ENCODE data around the gene ARHGEF10L. TPM values are rescaled to one million over a fixed set of nuclear protein-coding genes. Genes with fewer than 3 reads are reported as not detected.

ARHGEF10L gene
- total RNA-seq, 4 donors from 2014 or later: 65.0 to 136 (median 94.1) TPM

DNA sequence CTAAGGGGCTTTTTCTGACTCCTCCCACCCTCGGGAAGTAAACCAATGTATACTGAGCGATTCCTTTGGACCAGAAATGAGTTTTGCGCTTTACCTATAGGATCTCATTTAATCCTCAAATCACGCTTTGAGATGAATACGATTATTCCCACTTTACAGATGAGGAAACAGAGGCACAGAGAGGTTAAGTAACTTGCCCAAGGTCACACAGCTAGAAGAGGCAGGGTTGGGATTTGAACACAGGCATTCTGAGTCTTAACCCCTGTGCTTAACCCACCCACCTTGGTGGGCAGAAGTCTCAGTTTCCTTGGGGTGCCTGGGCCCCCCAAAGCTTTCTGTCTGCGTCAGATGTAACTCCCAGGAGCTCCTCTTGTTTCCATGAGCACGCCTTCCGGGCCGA, 129.8 kb downstream of the ARHGEF10L start:
- H3K27me3 ChIP-seq: no peaks in the 10 kb centered on the region
- TF ChIP-seq, protein P1, sequence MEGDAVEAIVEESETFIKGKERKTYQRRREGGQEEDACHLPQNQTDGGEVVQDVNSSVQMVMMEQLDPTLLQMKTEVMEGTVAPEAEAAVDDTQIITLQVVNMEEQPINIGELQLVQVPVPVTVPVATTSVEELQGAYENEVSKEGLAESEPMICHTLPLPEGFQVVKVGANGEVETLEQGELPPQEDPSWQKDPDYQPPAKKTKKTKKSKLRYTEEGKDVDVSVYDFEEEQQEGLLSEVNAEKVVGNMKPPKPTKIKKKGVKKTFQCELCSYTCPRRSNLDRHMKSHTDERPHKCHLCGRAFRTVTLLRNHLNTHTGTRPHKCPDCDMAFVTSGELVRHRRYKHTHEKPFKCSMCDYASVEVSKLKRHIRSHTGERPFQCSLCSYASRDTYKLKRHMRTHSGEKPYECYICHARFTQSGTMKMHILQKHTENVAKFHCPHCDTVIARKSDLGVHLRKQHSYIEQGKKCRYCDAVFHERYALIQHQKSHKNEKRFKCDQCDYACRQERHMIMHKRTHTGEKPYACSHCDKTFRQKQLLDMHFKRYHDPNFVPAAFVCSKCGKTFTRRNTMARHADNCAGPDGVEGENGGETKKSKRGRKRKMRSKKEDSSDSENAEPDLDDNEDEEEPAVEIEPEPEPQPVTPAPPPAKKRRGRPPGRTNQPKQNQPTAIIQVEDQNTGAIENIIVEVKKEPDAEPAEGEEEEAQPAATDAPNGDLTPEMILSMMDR (IDR thresholded peaks at IDR 0.05): no peak
- TF ChIP-seq POLR2AphosphoS5 (IDR thresholded peaks at IDR 0.05): no peak
- no peak for TF ChIP-seq POLR2A (IDR thresholded peaks at IDR 0.05)
- TF ChIP-seq EP300 (IDR thresholded peaks at IDR 0.05): no peak
- peaks cover 46% of the 10 kb centered on the region for H3K36me3 ChIP-seq
- WGBS: 90% methylated on average over 9 of the region's 9 CpGs
- no peak overlapping the region for H3K4me3 ChIP-seq
- no peaks in the 10 kb centered on the region for H3K9me3 ChIP-seq
- no peaks in the 10 kb centered on the region for H3K4me1 ChIP-seq
- DNase-seq (ENCODE audit: low spot score in 2 of 2): no peak
- no peak overlapping the region for H3K27ac ChIP-seq

DNA sequence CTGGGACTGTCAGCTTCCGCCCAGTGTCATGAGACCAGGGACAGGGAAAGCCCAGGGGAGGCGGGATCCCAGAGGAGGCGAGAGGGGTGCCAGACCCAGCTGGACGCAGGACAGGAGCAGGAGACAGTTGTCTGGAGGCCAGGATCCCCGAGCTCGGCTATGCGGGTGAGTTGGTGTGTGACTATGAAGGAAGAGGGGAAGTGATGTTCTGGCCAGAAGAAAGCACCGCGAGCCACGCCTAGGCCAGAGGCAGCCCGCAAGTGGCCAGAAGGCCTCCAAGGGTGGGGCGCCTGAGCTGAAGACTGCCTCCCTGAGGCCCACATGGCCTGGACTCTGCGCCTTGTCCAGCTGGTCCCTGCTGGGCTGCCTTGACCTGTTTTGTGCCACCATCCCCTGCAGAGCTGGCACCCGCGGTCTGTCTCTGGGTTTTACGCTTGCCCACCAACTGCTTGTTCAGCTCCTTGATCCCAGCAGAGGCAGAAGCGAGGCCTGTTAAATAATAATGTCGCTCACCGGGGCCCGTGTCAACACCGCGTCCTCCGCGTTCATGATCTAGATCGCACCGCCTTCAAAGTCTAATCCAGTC, 130.5 kb downstream of the ARHGEF10L start:
- no peak overlapping the region for H3K27ac ChIP-seq
- peaks cover 39% of the 10 kb centered on the region for H3K36me3 ChIP-seq

DNA sequence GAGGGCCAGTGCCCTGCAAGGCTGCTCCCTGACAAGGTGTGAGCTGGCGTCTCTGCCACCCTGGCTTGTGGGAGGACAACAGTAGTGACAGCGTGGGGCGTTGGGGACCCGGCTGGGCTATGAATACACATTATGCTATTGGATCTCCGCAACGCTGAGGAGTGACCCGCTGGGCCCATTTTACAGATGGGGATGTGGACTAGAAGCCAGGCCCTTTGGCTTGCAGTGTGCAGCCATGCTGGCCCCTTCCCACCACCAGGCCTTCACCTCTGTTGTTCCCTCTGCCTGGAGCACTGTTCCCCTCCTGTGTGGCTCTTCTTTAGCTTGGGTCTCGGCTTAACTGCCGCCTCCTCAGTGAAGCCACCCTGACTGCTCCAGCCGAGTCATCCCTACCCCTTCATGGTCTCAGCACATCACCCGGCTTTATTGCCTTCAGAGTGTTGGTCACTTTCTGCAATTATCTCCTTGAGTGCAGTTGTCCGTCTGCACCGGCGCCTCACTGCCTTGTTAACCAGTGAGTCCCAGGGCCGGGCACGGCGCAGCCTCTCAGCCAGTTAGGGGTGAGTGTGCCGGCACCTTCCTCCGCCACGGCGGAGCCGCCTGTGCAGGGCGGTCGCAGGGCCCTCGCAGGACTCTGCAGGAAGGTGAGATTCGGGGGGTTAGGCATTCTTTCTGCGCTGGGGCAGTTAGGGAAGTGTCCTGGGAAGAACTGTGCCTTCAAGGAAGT, 131.3 kb downstream of the ARHGEF10L start:
- no peak for DNase-seq (ENCODE audit: low spot score in 2 of 2)
- H3K4me1 ChIP-seq: no peaks in the 10 kb centered on the region
- WGBS: 90% methylated on average over 26 of the region's 27 CpGs
- no peak overlapping the region for H3K27ac ChIP-seq
- no peak overlapping the region for H3K4me3 ChIP-seq
- TF ChIP-seq EP300 (IDR thresholded peaks at IDR 0.05): no peak
- H3K36me3 ChIP-seq: peaks cover 31% of the 10 kb centered on the region
- H3K9me3 ChIP-seq: no peaks in the 10 kb centered on the region
- H3K27me3 ChIP-seq: no peaks in the 10 kb centered on the region

More for the DNA sequence above, 130.5 kb downstream of the ARHGEF10L start:
- TF ChIP-seq EP300 (IDR thresholded peaks at IDR 0.05) (no peak), POLR2A (IDR thresholded peaks at IDR 0.05) (no peak), POLR2AphosphoS5 (IDR thresholded peaks at IDR 0.05) (no peak)
- TF ChIP-seq, protein P1 (IDR thresholded peaks at IDR 0.05): no peak
- Histone ChIP-seq H3K27me3 (no peaks in the 10 kb centered on the region), H3K4me3 (no peak overlapping the region), H3K9me3 (no peaks in the 10 kb centered on the region), H3K4me1 (no peaks in the 10 kb centered on the region)
- DNase-seq (ENCODE audit: low spot score in 2 of 2): no peak
- 88% methylated on average over 20 of the region's 26 CpGs for WGBS

DNA sequence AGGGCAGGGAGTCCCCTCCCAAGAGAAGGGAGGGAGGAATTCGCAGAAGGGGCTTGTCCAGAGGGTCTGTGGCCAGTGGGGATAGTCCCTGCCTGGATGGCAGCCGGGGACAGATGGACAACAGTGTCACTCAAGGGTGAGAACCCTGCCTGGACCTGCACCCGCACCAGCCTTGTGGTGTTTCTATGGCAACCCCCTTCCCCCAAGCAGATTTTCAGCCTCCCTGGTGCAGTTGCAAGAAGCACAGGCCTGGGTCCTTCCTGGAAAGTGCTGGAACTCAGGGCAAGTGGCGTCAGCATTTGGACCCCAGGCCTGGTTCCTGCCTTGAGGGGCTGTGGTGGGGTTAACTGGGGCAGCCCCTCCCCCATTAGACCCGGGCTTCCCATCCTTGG, 131.8 kb downstream of the ARHGEF10L start:
- no peak overlapping the region for H3K4me3 ChIP-seq
- H3K4me1 ChIP-seq: no peaks in the 10 kb centered on the region
- peaks cover 26% of the 10 kb centered on the region for H3K36me3 ChIP-seq
- no peaks in the 10 kb centered on the region for H3K9me3 ChIP-seq
- DNase-seq (ENCODE audit: low spot score in 2 of 2): no peak
- no peak overlapping the region for H3K27ac ChIP-seq
- 58% methylated on average over 4 of the region's 5 CpGs for WGBS
- no peaks in the 10 kb centered on the region for H3K27me3 ChIP-seq
- TF ChIP-seq, protein P1 (IDR thresholded peaks at IDR 0.05): no peak
- TF ChIP-seq EP300 (IDR thresholded peaks at IDR 0.05): no peak
- no peak for TF ChIP-seq POLR2AphosphoS5 (IDR thresholded peaks at IDR 0.05)
- no peak for TF ChIP-seq POLR2A (IDR thresholded peaks at IDR 0.05)

- 66% methylated on average over 10 of the region's 10 CpGs for WGBS
- no peaks in the 10 kb centered on the region for H3K9me3 ChIP-seq
- DNase-seq (ENCODE audit: low spot score in 2 of 2): no peak
- no peaks in the 10 kb centered on the region for H3K4me1 ChIP-seq
- no peaks in the 10 kb centered on the region for H3K27me3 ChIP-seq
- H3K36me3 ChIP-seq: peaks cover 25% of the 10 kb centered on the region
- H3K4me3 ChIP-seq: no peak overlapping the region
- H3K27ac ChIP-seq: no peak overlapping the region
- no peak for TF ChIP-seq POLR2AphosphoS5 (IDR thresholded peaks at IDR 0.05)
- no peak for TF ChIP-seq EP300 (IDR thresholded peaks at IDR 0.05)
- no peak for TF ChIP-seq POLR2A (IDR thresholded peaks at IDR 0.05)
- TF ChIP-seq, protein P1 (IDR thresholded peaks at IDR 0.05): no peak
Observed at GRCh38 chr1:17671741-17672140, 132.2 kb downstream of the ARHGEF10L start.
